Measurements from ENCODE around the gene SND1.
A peak's percentile ranks its signal among the peaks of the same experiment; 100 is the strongest.

Gene SND1

GRCh38 chr7:128031901-128032604 lies 380.1 kb downstream of the SND1 start:
- DNase-seq (ENCODE audit: low spot score) (peak; percentile 36), FAIRE-seq (no peak)

- FAIRE-seq = no peak
Observed at GRCh38 chr7:128032605-128033235, 380.7 kb downstream of the SND1 start.

GRCh38 chr7:128033246-128033645 lies 381.3 kb downstream of the SND1 start:
- DNase-seq (ENCODE audit: low spot score) (no peak), FAIRE-seq (no peak)

More at GRCh38 chr7:128032605-128033235, 380.7 kb downstream of the SND1 start:
- DNase-seq (ENCODE audit: low spot score) = no peak

GRCh38 chr7:128034825-128035224 lies 382.8 kb downstream of the SND1 start:
- FAIRE-seq = no peak

GRCh38 chr7:128035712-128036111 lies 383.7 kb downstream of the SND1 start:
- FAIRE-seq = no peak
- peak; percentile 25 for DNase-seq (ENCODE audit: low spot score)

More at GRCh38 chr7:128034825-128035224, 382.8 kb downstream of the SND1 start:
- DNase-seq (ENCODE audit: low spot score) = no peak

- FAIRE-seq = no peak
- no peak for DNase-seq (ENCODE audit: low spot score)
Observed at GRCh38 chr7:128036226-128036940, 384.4 kb downstream of the SND1 start.

- no peak for FAIRE-seq
- no peak for DNase-seq (ENCODE audit: low spot score)
Observed at GRCh38 chr7:128037081-128037480, 385.1 kb downstream of the SND1 start.

- FAIRE-seq = no peak
- DNase-seq (ENCODE audit: low spot score) = no peak
Observed at GRCh38 chr7:128037880-128038619, 386.1 kb downstream of the SND1 start.

GRCh38 chr7:128039544-128039953 lies 387.6 kb downstream of the SND1 start:
- FAIRE-seq = no peak

GRCh38 chr7:128040205-128040604 lies 388.2 kb downstream of the SND1 start:
- FAIRE-seq = no peak
- no peak for DNase-seq (ENCODE audit: low spot score)

More at GRCh38 chr7:128039544-128039953, 387.6 kb downstream of the SND1 start:
- DNase-seq (ENCODE audit: low spot score) = no peak

GRCh38 chr7:128041203-128041602 lies 389.2 kb downstream of the SND1 start:
- peak; percentile 58 for DNase-seq (ENCODE audit: low spot score)
- FAIRE-seq = no peak

GRCh38 chr7:128042012-128042411 lies 390.0 kb downstream of the SND1 start:
- FAIRE-seq (no peak), DNase-seq (ENCODE audit: low spot score) (no peak)

- FAIRE-seq (no peak), DNase-seq (ENCODE audit: low spot score) (no peak)
Observed at GRCh38 chr7:128044064-128044463, 392.1 kb downstream of the SND1 start.

GRCh38 chr7:128045158-128045557 lies 393.2 kb downstream of the SND1 start:
- DNase-seq (ENCODE audit: low spot score) = no peak
- FAIRE-seq = no peak

GRCh38 chr7:128045766-128046165 lies 393.8 kb downstream of the SND1 start:
- FAIRE-seq (no peak), DNase-seq (ENCODE audit: low spot score) (no peak)

GRCh38 chr7:128052404-128052803 lies 400.4 kb downstream of the SND1 start:
- FAIRE-seq (no peak), DNase-seq (ENCODE audit: low spot score) (no peak)

GRCh38 chr7:128053023-128053422 lies 401.0 kb downstream of the SND1 start:
- DNase-seq (ENCODE audit: low spot score) (no peak), FAIRE-seq (no peak)

- FAIRE-seq = no peak
- no peak for DNase-seq (ENCODE audit: low spot score)
Observed at GRCh38 chr7:128053991-128054390, 402.0 kb downstream of the SND1 start.

GRCh38 chr7:128054511-128054910 lies 402.5 kb downstream of the SND1 start:
- DNase-seq (ENCODE audit: low spot score) = no peak
- FAIRE-seq = no peak

GRCh38 chr7:128055637-128056036 lies 403.6 kb downstream of the SND1 start:
- FAIRE-seq (no peak), DNase-seq (ENCODE audit: low spot score) (no peak)

- DNase-seq (ENCODE audit: low spot score) = peak; percentile 53
Observed at GRCh38 chr7:128056901-128057300, 404.9 kb downstream of the SND1 start.

GRCh38 chr7:128057909-128058308 lies 405.9 kb downstream of the SND1 start:
- FAIRE-seq (no peak), DNase-seq (ENCODE audit: low spot score) (no peak)

More at GRCh38 chr7:128056901-128057300, 404.9 kb downstream of the SND1 start:
- FAIRE-seq = no peak

Data from urothelium cell line (cell line).